B cell (primary cell): ENCODE results near the gene AMT. TPM values are rescaled to one million over a fixed set of nuclear protein-coding genes. Genes with fewer than 3 reads are reported as not detected.

Source experiments
- ATAC-seq: fragments of 200-7000 bp; cut with Tn5 transposase; one replicate; pipeline ENCODE4 v1.10.0; 2021; ENCODE audit warnings: low read depth, mild to moderate bottlenecking, moderate number of reproducible peaks, moderate library complexity
- CTCF ChIA-PET: fragments of 350-600 bp; sonication (Branson Sonifier 250); formaldehyde crosslinking; loops from one replicate; lab custom pipeline; 2021; ENCODE audit warnings: antibody characterized with exemption, inconsistent platforms; lab: Charles Lee
- POLR2A ChIA-PET: fragments of 350-600 bp; sonication (Branson Sonifier 250); formaldehyde crosslinking; loops from one replicate; lab custom pipeline; 2021; ENCODE audit warnings: antibody characterized with exemption; lab: Charles Lee
- DNase-seq: peaks from one replicate; pipeline ENCODE4 v3.0.0; 2013
- H2AFZ ChIP-seq: 2 replicates; pipeline ENCODE4 v1.6.1; 2012; ENCODE audit warnings: mild to moderate bottlenecking, low read depth, low read length; ENCODE audit not compliant: insufficient read depth, poor library complexity, severe bottlenecking
- H3K27ac ChIP-seq, 2 donors: 1 replicate in 1 of 2; 2 replicates in 1 of 2; pipeline ENCODE4 v1.5.1; 2012 to 2013; ENCODE audit warnings: low read length in 2 of 2, mild to moderate bottlenecking in 2 of 2, moderate library complexity in 1 of 2
- H3K27me3 ChIP-seq, 4 experiments: fragments of 200-600 bp in 1 of 4; sonication (generic) in 1 of 4; replicated peaks in 1 of 4; 1 replicate in 2 of 4; 2 replicates in 2 of 4; pipeline versions ENCODE4 v1.6.1 to v1.7.0; 2013 to 2016; ENCODE audit warnings: low read length in 3 of 4, mild to moderate bottlenecking in 2 of 4, mixed read lengths in 1 of 4, moderate library complexity in 1 of 4; ENCODE audit not compliant: insufficient read depth in 4 of 4, control insufficient read depth in 3 of 4; ENCODE audit errors: control extremely low read depth in 1 of 4
- H3K36me3 ChIP-seq, 2 experiments: replicated peaks in 1 of 2; 1 replicate in 1 of 2; 2 replicates in 1 of 2; pipeline versions ENCODE4 v1.6.1 to v1.7.1; 2013; ENCODE audit warnings: low read length in 1 of 2; ENCODE audit not compliant: insufficient read depth in 2 of 2, control insufficient read depth in 1 of 2; ENCODE audit errors: control extremely low read depth in 1 of 2, extremely low read depth in 1 of 2
- H3K4me1 ChIP-seq, 2 donors: fragments of 200-600 bp in 1 of 2; sonication (generic) in 1 of 2; 1 replicate in 1 of 2; 2 replicates in 1 of 2; pipeline versions ENCODE4 v1.5.1 to v1.6.1; 2013 to 2017; ENCODE audit warnings: low read length in 2 of 2; ENCODE audit not compliant: control insufficient read depth in 2 of 2, insufficient read depth in 2 of 2
- H3K4me2 ChIP-seq: replicated peaks from 2 replicates; pipeline ENCODE3; 2012; ENCODE audit warnings: mild to moderate bottlenecking, low read depth, low read length; ENCODE audit not compliant: poor library complexity, severe bottlenecking
- H3K4me3 ChIP-seq, 5 experiments: fragments of 200-600 bp in 1 of 5; sonication (generic) in 1 of 5; 1 replicate in 3 of 5; 2 replicates in 2 of 5; pipeline versions ENCODE4 v1.5.1 to v1.7.0; 2011 to 2016; ENCODE audit warnings: low read length in 4 of 5, mild to moderate bottlenecking in 4 of 5, low read depth in 2 of 5, control low read depth in 1 of 5, moderate library complexity in 1 of 5; ENCODE audit not compliant: insufficient read depth in 1 of 5; ENCODE audit errors: control extremely low read depth in 1 of 5, extremely low read depth in 1 of 5
- H3K79me2 ChIP-seq: fragments of 200-600 bp; sonication (generic); one replicate; pipeline ENCODE4 v1.6.0; 2016; ENCODE audit warnings: low read length; ENCODE audit not compliant: control insufficient read depth, insufficient read depth
- H3K9ac ChIP-seq: fragments of 200-600 bp; sonication (generic); 2 replicates; pipeline ENCODE4 v1.6.1; 2017; ENCODE audit warnings: mild to moderate bottlenecking, low read length, moderate library complexity
- H3K9me3 ChIP-seq, 3 donors: one replicate each; pipeline versions ENCODE4 v1.6.1 to v1.7.1; 2013; ENCODE audit warnings: low read length in 2 of 3; ENCODE audit not compliant: control insufficient read depth in 2 of 3, insufficient read depth in 1 of 3; ENCODE audit errors: control extremely low read depth in 1 of 3
- H4K20me1 ChIP-seq: 2 replicates; pipeline ENCODE4 v1.6.0; 2012; ENCODE audit warnings: mild to moderate bottlenecking, low read length; ENCODE audit not compliant: insufficient read depth, control insufficient read depth, poor library complexity, severe bottlenecking
- H3K27ac Mint-ChIP-seq: one replicate; pipeline ENCODE4 v1.8.0; 2021; ENCODE audit warnings: mixed read lengths
- H3K27me3 Mint-ChIP-seq: one replicate; pipeline ENCODE4 v1.8.0; 2021; ENCODE audit warnings: mixed read lengths
- H3K4me1 Mint-ChIP-seq: one replicate; pipeline ENCODE4 v1.8.0; 2021; ENCODE audit warnings: mixed read lengths
- H3K4me3 Mint-ChIP-seq: one replicate; pipeline ENCODE4 v1.8.0; 2021; ENCODE audit warnings: mixed read lengths
- H3K9me3 Mint-ChIP-seq: one replicate; pipeline ENCODE4 v1.8.0; 2022; ENCODE audit warnings: mixed read lengths; ENCODE audit not compliant: insufficient read depth
- CTCF ChIP-seq: fragments of 200-600 bp; IDR thresholded peaks from one replicate; pipeline ENCODE4 v1.8.0; 2022; ENCODE audit warnings: antibody characterized with exemption, mild to moderate bottlenecking
- EZH2 ChIP-seq: IDR thresholded peaks from 2 replicates; pipeline ENCODE4 v1.6.1; 2012; ENCODE audit warnings: borderline replicate concordance, low read depth, mild to moderate bottlenecking, moderate library complexity, low read length; ENCODE audit not compliant: insufficient read depth, poor library complexity, severe bottlenecking
- WGBS: methylation state at CpG from one replicate; pipeline ENCODE4 v1.1.5; 2013; ENCODE audit warnings: missing lambda C conversion rate; ENCODE audit not compliant: insufficient coverage; 5-methylcytosine and 5-hydroxymethylcytosine counted together
- intact Hi-C: fragments of 100-400 bp; cut with micrococcal nuclease; formaldehyde crosslinking; loops from one replicate; pipeline ENCODE4 v1.10.0; 2022
- polyA plus RNA-seq: library from polyadenylated mRNA; depleted of rRNA; stranded (reverse); fragments of >200 nt; gene quantifications from 2 replicates; pipeline ENCODE4 v1.2.3, GENCODE V29; 2012
- total RNA-seq, 2 donors: library from RNA; stranded (reverse); fragments of 120-200 nt in 1 of 2; gene quantifications; 1 replicate in 1 of 2; 2 replicates in 1 of 2; pipeline versions ENCODE4 v1.2.3 to v1.2.4, GENCODE V29; 2013 to 2022

AMT gene
- total and polyA plus RNA-seq, 2 donors (not counting 1 experiment from before 2014, with no cell fraction given), result 14.0 to 44.0 TPM

DNA sequence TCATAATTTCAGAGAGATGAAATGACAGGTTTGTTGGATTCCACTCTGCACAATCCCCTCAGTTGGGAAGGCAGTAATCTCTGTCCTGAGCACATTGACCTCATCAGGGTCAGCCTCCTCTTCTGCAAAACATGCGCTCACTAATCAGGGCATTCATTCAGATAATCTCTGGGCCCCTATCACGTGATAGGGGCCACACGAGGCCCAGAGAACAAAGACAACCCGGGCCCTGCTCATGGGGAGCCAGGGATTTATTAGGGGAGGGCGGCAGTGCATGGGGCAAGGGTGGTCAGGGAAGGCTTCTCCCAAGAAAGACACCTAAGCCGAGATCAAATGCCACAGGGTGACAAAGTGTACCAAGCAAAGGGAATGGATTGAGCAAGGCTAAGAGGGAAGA, 8.9 kb downstream of the AMT start:
- POLR2A ChIA-PET, result interaction anchor here (3.0 kb wide), 1 partner anchor 16 kb away, joined by 23 read pairs; the partner anchor contains the start of gene NICN1
- Histone ChIP-seq H3K4me2 (peak overlapping the region; percentile 87), H3K27ac (peak overlapping the region; percentile 90 to 97), H3K79me2 (peaks cover 62% of the 10 kb centered on the region), H2AFZ (no peak overlapping the region), H3K4me1 (peaks cover 72 to 82% of the 10 kb centered on the region in 2 donors), H3K4me3 (peak overlapping the region in 3 of 5 experiments; percentile 74 to 95 (median 90)), H3K36me3 (peaks cover 0 to 17% of the 10 kb centered on the region in 2 experiments), H3K9me3 (no peaks in the 10 kb centered on the region), H4K20me1 (peaks cover 33% of the 10 kb centered on the region), H3K9ac (peak overlapping the region; percentile 95), H3K27me3 (no peaks in the 10 kb centered on the region)
- intact Hi-C loops, result loop anchor here (5.0 kb wide), 1 partner anchor 259 kb away; the partner anchor contains the start of gene APEH
- no peak for ATAC-seq
- Mint-ChIP-seq H3K4me1 (peaks cover 74% of the 10 kb centered on the region), H3K27ac (peak overlapping the region; percentile 96), H3K4me3 (peak overlapping the region; percentile 85), H3K9me3 (no peaks in the 10 kb centered on the region), H3K27me3 (no peaks in the 10 kb centered on the region)
- CTCF ChIA-PET, result interaction anchor here (0.6 to 3.9 kb wide), 5 partner anchors 10 to 73 kb away, joined by 3 to 23 read pairs (median 4); partner anchors contain the start of gene USP4
- DNase-seq, result no peak
- TF ChIP-seq EZH2 (no peak), CTCF (no peak)
- WGBS, result 91% methylated on average over 5 of the region's 6 CpGs
